Measurements from ENCODE around the gene PDPN. TPM values are rescaled to one million over a fixed set of nuclear protein-coding genes. Genes with fewer than 3 reads are reported as not detected.
A peak's percentile ranks its signal among the peaks of the same experiment; 100 is the strongest.
"Not testable (repeated sequence)": the region's sequence is repeated elsewhere in the genome, so short reads cannot be mapped to it uniquely, and the experiment has no call there.

PDPN gene
- total and polyA plus RNA-seq, 2 donors (not counting 1 experiment from before 2014, with no cell fraction given) = 1.5 to 3.1 TPM

DNA sequence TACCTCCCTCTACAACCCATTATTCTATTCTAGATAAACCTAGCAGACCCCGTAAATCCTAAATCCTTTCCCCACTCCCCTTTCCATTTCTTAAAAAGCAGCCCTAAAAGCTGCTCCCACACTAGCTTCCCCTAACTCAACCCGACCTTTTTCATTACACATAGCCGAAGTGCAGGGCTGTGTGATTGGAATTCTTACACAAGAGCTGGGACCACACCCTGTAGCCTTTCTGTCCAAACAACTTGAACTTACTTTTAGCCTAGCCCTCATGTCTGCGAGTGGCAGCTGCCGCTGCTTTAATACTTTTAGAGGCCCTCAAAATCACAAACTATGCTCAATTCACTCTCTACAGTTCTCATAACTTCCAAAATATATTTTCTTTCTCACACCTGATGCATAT is 19.6 kb upstream of the PDPN start:
- no peak for DNase-seq (ENCODE audit: low read depth in 2 of 2)
- Histone ChIP-seq H3K27me3 (ENCODE audit: control insufficient read depth, insufficient read depth, low read length) (no peaks in the 10 kb centered on the region), H3K9ac (ENCODE audit: insufficient read depth, low read length) (no peak overlapping the region), H3K79me2 (ENCODE audit: control insufficient read depth, insufficient read depth, low read length) (no peaks in the 10 kb centered on the region), H3K4me2 (ENCODE audit: extremely low read depth, insufficient read depth, low read length) (no peak overlapping the region), H3K4me3 (replicated peaks in 1 of 4; ENCODE audit: control extremely low read depth in 1 of 4, insufficient read depth in 1 of 4, low read depth in 3 of 4, low read length in 4 of 4) (no peak overlapping the region), H3K9me3 (ENCODE audit: control insufficient read depth, insufficient read depth, low read depth, low read length) (no peaks in the 10 kb centered on the region), H3K27ac (ENCODE audit: insufficient read depth, low read length) (no peak overlapping the region), H3K4me1 (ENCODE audit: control insufficient read depth, extremely low read depth, insufficient read depth, low read length) (no peaks in the 10 kb centered on the region), H4K20me1 (ENCODE audit: control insufficient read depth, extremely low read depth, insufficient read depth, low read length) (no peaks in the 10 kb centered on the region), H3K36me3 (ENCODE audit: control insufficient read depth, insufficient read depth, low read length) (no peaks in the 10 kb centered on the region), H2AFZ (ENCODE audit: low read length) (no peak overlapping the region)
- TF ChIP-seq, protein P1, sequence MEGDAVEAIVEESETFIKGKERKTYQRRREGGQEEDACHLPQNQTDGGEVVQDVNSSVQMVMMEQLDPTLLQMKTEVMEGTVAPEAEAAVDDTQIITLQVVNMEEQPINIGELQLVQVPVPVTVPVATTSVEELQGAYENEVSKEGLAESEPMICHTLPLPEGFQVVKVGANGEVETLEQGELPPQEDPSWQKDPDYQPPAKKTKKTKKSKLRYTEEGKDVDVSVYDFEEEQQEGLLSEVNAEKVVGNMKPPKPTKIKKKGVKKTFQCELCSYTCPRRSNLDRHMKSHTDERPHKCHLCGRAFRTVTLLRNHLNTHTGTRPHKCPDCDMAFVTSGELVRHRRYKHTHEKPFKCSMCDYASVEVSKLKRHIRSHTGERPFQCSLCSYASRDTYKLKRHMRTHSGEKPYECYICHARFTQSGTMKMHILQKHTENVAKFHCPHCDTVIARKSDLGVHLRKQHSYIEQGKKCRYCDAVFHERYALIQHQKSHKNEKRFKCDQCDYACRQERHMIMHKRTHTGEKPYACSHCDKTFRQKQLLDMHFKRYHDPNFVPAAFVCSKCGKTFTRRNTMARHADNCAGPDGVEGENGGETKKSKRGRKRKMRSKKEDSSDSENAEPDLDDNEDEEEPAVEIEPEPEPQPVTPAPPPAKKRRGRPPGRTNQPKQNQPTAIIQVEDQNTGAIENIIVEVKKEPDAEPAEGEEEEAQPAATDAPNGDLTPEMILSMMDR (conservative IDR thresholded peaks at IDR 0.05 in 1 of 2, IDR thresholded peaks at IDR 0.05 in 1 of 2; ENCODE audit: low read depth in 1 of 2, low read length in 2 of 2) = no peak
- no peak for TF ChIP-seq EZH2 (IDR thresholded peaks at IDR 0.05; ENCODE audit: low read length, missing control alignments)

- H3K4me2 ChIP-seq (ENCODE audit: extremely low read depth, insufficient read depth, low read length); H3K4me3 ChIP-seq (replicated peaks in 1 of 4; ENCODE audit: control extremely low read depth in 1 of 4, insufficient read depth in 1 of 4, low read depth in 3 of 4, low read length in 4 of 4); H2AFZ ChIP-seq (ENCODE audit: low read length); H3K4me1 ChIP-seq (ENCODE audit: control insufficient read depth, extremely low read depth, insufficient read depth, low read length); H3K27ac ChIP-seq (ENCODE audit: insufficient read depth, low read length); H3K27me3 ChIP-seq (ENCODE audit: control insufficient read depth, insufficient read depth, low read length); H3K9ac ChIP-seq (ENCODE audit: insufficient read depth, low read length); H3K9me3 ChIP-seq (ENCODE audit: control insufficient read depth, insufficient read depth, low read depth, low read length); DNase-seq (ENCODE audit: low read depth in 2 of 2); H3K36me3 ChIP-seq (ENCODE audit: control insufficient read depth, insufficient read depth, low read length); H3K79me2 ChIP-seq (ENCODE audit: control insufficient read depth, insufficient read depth, low read length); H4K20me1 ChIP-seq (ENCODE audit: control insufficient read depth, extremely low read depth, insufficient read depth, low read length): not testable (repeated sequence)
Observed at GRCh38 chr1:13570435-13570834, 13.2 kb upstream of the PDPN start.

DNA sequence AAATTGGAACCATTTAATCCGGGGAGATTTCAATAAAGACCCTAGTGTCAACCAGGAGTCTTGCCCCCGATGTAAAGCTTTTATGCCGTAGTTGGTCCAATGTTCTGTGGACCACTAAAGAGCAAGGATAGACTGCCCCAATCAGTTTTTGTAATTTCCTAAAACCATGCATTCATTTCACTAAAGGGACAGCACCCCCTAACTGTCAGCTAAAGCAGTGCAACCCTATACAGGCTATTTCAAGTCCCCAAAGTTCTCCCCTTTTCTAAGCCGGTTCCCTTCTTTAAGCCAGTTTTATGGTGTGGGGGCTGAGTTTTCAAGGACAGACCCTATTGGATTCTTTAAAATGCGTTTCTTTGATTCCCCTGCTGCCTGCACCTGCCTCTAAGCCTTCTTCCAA is 12.7 kb upstream of the PDPN start:
- no peaks in the 10 kb centered on the region for H4K20me1 ChIP-seq (ENCODE audit: control insufficient read depth, extremely low read depth, insufficient read depth, low read length)
- no peak overlapping the region for H2AFZ ChIP-seq (ENCODE audit: low read length)
- H3K27me3 ChIP-seq (ENCODE audit: control insufficient read depth, insufficient read depth, low read length) = no peaks in the 10 kb centered on the region
- no peaks in the 10 kb centered on the region for H3K36me3 ChIP-seq (ENCODE audit: control insufficient read depth, insufficient read depth, low read length)
- H3K9me3 ChIP-seq (ENCODE audit: control insufficient read depth, insufficient read depth, low read depth, low read length) = no peaks in the 10 kb centered on the region
- TF ChIP-seq EZH2 (IDR thresholded peaks at IDR 0.05; ENCODE audit: low read length, missing control alignments) = no peak
- TF ChIP-seq, protein P1 (conservative IDR thresholded peaks at IDR 0.05 in 1 of 2, IDR thresholded peaks at IDR 0.05 in 1 of 2; ENCODE audit: low read depth in 1 of 2, low read length in 2 of 2) = peak in 1 of 2 donors; percentile 16
- H3K79me2 ChIP-seq (ENCODE audit: control insufficient read depth, insufficient read depth, low read length) = no peaks in the 10 kb centered on the region
- no peak overlapping the region for H3K27ac ChIP-seq (ENCODE audit: insufficient read depth, low read length)
- no peaks in the 10 kb centered on the region for H3K4me1 ChIP-seq (ENCODE audit: control insufficient read depth, extremely low read depth, insufficient read depth, low read length)
- no peak for DNase-seq (ENCODE audit: low read depth in 2 of 2)
- H3K4me3 ChIP-seq (replicated peaks in 1 of 4; ENCODE audit: control extremely low read depth in 1 of 4, insufficient read depth in 1 of 4, low read depth in 3 of 4, low read length in 4 of 4) = no peak overlapping the region
- no peak overlapping the region for H3K9ac ChIP-seq (ENCODE audit: insufficient read depth, low read length)
- no peak overlapping the region for H3K4me2 ChIP-seq (ENCODE audit: extremely low read depth, insufficient read depth, low read length)

Measured in fibroblast of lung (primary cell).